Suprapubic skin (tissue), 4 donors: ENCODE measurements around the gene MTG1.

Source experiments
- CTCF ChIP-seq, 2 donors: fragments of 200-600 bp in 1 of 2; fragments of 450-650 bp in 1 of 2; sonication (generic) in 1 of 2; IDR thresholded peaks; one replicate each; pipeline ENCODE4 v1.5.1; 2016 to 2019; ENCODE audit warnings: antibody characterized with exemption in 2 of 2, mild to moderate bottlenecking in 1 of 2, moderate library complexity in 1 of 2
- POLR2A ChIP-seq, 2 donors: fragments of 450-650 bp; IDR thresholded peaks; one replicate each; pipeline ENCODE4 v1.6.1; 2017; ENCODE audit warnings: antibody characterized with exemption in 2 of 2, mild to moderate bottlenecking in 2 of 2, moderate library complexity in 2 of 2
- POLR2AphosphoS5 ChIP-seq, 3 donors: sonication (generic); formaldehyde crosslinking; IDR thresholded peaks; one replicate each; pipeline ENCODE4 v1.6.1; 2017; ENCODE audit warnings: antibody characterized with exemption in 3 of 3

DNA sequence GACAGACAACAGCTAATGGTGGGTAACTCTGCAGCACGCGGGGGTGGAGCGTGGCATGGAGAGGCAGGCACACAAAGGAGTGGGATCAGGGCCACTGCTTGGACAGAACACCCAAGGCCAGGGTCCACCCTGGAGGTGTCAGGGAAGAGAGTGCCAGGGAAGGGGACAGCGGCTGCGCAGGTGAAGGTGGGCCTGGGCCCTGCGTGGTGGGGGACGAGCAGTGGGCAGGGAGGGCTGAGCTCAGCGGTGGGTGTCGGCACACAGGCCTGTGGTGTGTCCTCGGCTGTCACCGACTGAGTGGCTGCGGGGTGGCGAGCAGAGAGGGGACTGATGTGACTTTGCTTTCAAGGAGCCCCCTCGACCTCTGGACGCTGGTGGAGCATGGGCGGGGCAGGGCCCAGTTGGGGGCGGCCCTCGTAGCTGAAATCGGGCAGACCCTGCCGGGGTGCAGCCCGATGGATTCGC, 51.3 kb downstream of the MTG1 start:
- no peak for TF ChIP-seq POLR2AphosphoS5 (IDR thresholded peaks at IDR 0.05)
- no peak for TF ChIP-seq POLR2A (IDR thresholded peaks at IDR 0.05)
- TF ChIP-seq CTCF (IDR thresholded peaks at IDR 0.05) = no peak
